ENCODE results near the gene COL27A1.

Gene COL27A1

DNA sequence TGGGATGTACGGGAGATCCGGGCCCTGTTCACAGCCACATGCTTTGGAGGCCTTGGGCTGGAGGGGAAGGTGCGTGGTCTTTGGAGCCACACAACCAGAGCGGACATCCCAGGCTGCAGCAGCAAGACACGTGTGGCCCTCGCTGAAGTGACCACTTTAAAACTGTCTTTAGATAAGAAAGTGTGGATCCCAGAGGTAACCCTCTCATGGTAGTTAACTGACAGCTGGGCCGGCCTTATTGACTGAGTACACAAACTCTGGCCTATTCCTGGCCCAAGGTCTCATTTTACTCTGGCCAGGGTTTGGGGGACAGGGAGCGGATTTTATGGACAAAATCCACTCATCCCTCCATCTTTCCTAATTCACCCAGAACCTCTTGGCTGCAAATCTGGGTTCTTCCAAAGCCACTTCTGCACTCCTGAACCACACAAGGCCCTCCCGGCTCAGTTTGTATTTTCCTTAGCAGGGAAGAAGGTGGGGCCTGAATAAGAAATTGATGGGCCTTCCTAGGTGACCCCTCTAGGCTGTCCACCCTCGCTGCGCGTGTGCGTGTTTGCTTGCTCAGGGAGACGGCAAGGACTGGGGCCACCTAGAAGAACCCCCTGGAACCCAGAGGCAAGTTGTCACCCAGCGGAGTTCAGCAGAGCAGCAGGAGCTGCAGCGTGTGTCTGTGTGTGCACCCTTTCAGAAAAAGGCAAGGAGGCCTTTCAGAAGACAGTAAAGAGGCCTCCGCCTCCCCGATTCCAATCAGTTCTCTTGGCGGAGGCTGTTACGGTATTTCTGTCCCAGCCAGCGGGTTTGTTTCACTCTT lies 94.3 kb downstream of the COL27A1 start:
- TF ChIP-seq TCF4 (CRISPR knock-in tag; IDR thresholded peaks at IDR 0.05; ENCODE audit: borderline replicate concordance) = no peak
- TF ChIP-seq, protein P1, sequence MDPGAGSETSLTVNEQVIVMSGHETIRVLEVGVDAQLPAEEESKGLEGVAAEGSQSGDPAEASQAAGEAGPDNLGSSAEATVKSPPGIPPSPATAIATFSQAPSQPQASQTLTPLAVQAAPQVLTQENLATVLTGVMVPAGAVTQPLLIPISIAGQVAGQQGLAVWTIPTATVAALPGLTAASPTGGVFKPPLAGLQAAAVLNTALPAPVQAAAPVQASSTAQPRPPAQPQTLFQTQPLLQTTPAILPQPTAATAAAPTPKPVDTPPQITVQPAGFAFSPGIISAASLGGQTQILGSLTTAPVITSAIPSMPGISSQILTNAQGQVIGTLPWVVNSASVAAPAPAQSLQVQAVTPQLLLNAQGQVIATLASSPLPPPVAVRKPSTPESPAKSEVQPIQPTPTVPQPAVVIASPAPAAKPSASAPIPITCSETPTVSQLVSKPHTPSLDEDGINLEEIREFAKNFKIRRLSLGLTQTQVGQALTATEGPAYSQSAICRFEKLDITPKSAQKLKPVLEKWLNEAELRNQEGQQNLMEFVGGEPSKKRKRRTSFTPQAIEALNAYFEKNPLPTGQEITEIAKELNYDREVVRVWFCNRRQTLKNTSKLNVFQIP (CRISPR knock-in tag; IDR thresholded peaks at IDR 0.05; ENCODE audit: borderline replicate concordance, low read depth) = no peak
- no peak for TF ChIP-seq ESRRG (CRISPR knock-in tag; IDR thresholded peaks at IDR 0.05)
- TF ChIP-seq CSRNP3 (CRISPR knock-in tag; IDR thresholded peaks at IDR 0.05) = no peak
- no peak for TF ChIP-seq SNAI2 (CRISPR knock-in tag; IDR thresholded peaks at IDR 0.05)
- TF ChIP-seq ZNF70 (CRISPR knock-in tag; IDR thresholded peaks at IDR 0.05) = no peak
- TF ChIP-seq ZNF8 (CRISPR knock-in tag; IDR thresholded peaks at IDR 0.05) = no peak
- ATAC-seq = peak; percentile 60

- peak; percentile 97 for ATAC-seq
- TF ChIP-seq ISL1 (CRISPR knock-in tag; IDR thresholded peaks at IDR 0.05) (no peak), PPARA (CRISPR knock-in tag; IDR thresholded peaks at IDR 0.05; ENCODE audit: borderline replicate concordance) (no peak), TCF4 (CRISPR knock-in tag; IDR thresholded peaks at IDR 0.05; ENCODE audit: borderline replicate concordance) (peak; percentile 85), ZFP3 (CRISPR knock-in tag; IDR thresholded peaks at IDR 0.05) (0 out of 2 replicates have a peak, but pooled peaks have one; percentile 37), ZNF8 (CRISPR knock-in tag; IDR thresholded peaks at IDR 0.05) (no peak)
- TF ChIP-seq, protein P2, sequence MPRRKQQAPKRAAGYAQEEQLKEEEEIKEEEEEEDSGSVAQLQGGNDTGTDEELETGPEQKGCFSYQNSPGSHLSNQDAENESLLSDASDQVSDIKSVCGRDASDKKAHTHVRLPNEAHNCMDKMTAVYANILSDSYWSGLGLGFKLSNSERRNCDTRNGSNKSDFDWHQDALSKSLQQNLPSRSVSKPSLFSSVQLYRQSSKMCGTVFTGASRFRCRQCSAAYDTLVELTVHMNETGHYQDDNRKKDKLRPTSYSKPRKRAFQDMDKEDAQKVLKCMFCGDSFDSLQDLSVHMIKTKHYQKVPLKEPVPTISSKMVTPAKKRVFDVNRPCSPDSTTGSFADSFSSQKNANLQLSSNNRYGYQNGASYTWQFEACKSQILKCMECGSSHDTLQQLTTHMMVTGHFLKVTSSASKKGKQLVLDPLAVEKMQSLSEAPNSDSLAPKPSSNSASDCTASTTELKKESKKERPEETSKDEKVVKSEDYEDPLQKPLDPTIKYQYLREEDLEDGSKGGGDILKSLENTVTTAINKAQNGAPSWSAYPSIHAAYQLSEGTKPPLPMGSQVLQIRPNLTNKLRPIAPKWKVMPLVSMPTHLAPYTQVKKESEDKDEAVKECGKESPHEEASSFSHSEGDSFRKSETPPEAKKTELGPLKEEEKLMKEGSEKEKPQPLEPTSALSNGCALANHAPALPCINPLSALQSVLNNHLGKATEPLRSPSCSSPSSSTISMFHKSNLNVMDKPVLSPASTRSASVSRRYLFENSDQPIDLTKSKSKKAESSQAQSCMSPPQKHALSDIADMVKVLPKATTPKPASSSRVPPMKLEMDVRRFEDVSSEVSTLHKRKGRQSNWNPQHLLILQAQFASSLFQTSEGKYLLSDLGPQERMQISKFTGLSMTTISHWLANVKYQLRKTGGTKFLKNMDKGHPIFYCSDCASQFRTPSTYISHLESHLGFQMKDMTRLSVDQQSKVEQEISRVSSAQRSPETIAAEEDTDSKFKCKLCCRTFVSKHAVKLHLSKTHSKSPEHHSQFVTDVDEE (CRISPR knock-in tag; IDR thresholded peaks at IDR 0.05) = peak; percentile 65
Measured at GRCh38 chr9:114250235-114250568, 94.9 kb downstream of the COL27A1 start.

GRCh38 chr9:114250648-114251047 lies 95.3 kb downstream of the COL27A1 start:
- TF ChIP-seq TOX (CRISPR knock-in tag; IDR thresholded peaks at IDR 0.05; ENCODE audit: borderline replicate concordance) (no peak), ZNF70 (CRISPR knock-in tag; IDR thresholded peaks at IDR 0.05) (no peak), ISL1 (CRISPR knock-in tag; IDR thresholded peaks at IDR 0.05) (no peak), CSRNP3 (CRISPR knock-in tag; IDR thresholded peaks at IDR 0.05) (no peak), BACH2 (CRISPR knock-in tag; IDR thresholded peaks at IDR 0.05; ENCODE audit: borderline replicate concordance) (no peak), ZFP3 (CRISPR knock-in tag; IDR thresholded peaks at IDR 0.05) (no peak), TCF4 (CRISPR knock-in tag; IDR thresholded peaks at IDR 0.05; ENCODE audit: borderline replicate concordance) (no peak), ZC3H10 (CRISPR knock-in tag; IDR thresholded peaks at IDR 0.05) (no peak), ESRRG (CRISPR knock-in tag; IDR thresholded peaks at IDR 0.05) (no peak), ZNF565 (CRISPR knock-in tag; conservative IDR thresholded peaks at IDR 0.05; ENCODE audit: low read depth) (no peak), OSR1 (CRISPR knock-in tag; IDR thresholded peaks at IDR 0.05) (no peak)
- TF ChIP-seq, protein P3, sequence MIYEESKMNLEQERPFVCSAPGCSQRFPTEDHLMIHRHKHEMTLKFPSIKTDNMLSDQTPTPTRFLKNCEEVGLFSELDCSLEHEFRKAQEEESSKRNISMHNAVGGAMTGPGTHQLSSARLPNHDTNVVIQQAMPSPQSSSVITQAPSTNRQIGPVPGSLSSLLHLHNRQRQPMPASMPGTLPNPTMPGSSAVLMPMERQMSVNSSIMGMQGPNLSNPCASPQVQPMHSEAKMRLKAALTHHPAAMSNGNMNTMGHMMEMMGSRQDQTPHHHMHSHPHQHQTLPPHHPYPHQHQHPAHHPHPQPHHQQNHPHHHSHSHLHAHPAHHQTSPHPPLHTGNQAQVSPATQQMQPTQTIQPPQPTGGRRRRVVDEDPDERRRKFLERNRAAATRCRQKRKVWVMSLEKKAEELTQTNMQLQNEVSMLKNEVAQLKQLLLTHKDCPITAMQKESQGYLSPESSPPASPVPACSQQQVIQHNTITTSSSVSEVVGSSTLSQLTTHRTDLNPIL (CRISPR knock-in tag; IDR thresholded peaks at IDR 0.05; ENCODE audit: low read depth) = no peak
- TF ChIP-seq, protein P1 (CRISPR knock-in tag; IDR thresholded peaks at IDR 0.05; ENCODE audit: borderline replicate concordance, low read depth) = no peak
- peak; percentile 11 for ATAC-seq
